Panc1 (cell line): Measurements from ENCODE around the gene SMARCA1. TPM values are rescaled to one million over a fixed set of nuclear protein-coding genes. Genes with fewer than 3 reads are reported as not detected.

Source experiments
- ATAC-seq: fragments of 200-7000 bp; cut with Tn5 transposase; 2 replicates; pipeline ENCODE4 v1.9.1; 2020; ENCODE audit warnings: mild to moderate bottlenecking, moderate library complexity
- BruUV-seq: library from RNA; stranded (reverse); fragments of 400-500 nt; replicated peaks from 2 replicates; lab custom pipeline; 2021; lab: Mats Ljungman, UMichigan
- CTCF ChIA-PET: fragments of 300-600 bp; sonication (Branson Sonifier 250); formaldehyde crosslinking; loops from one replicate; lab custom pipeline; 2022; ENCODE audit warnings: antibody characterized with exemption; lab: Charles Lee
- POLR2A ChIA-PET: fragments of 300-600 bp; sonication (Branson Sonifier 250); formaldehyde crosslinking; loops from one replicate; lab custom pipeline; 2022; ENCODE audit warnings: antibody characterized with exemption; lab: Charles Lee
- DNase-seq: peaks from one replicate; pipeline ENCODE4 v3.0.0-alpha.2; 2010; ENCODE audit warnings: low read depth, low spot score
- H3K27ac ChIP-seq: 2 replicates; pipeline ENCODE4 v1.5.1; 2011; ENCODE audit warnings: mild to moderate bottlenecking, low read length, inconsistent platforms
- H3K27me3 ChIP-seq: fragments of 200-500 bp; sonication (Bioruptor generic); 2 replicates; pipeline ENCODE4 v1.6.0; 2014; ENCODE audit warnings: low read length, inconsistent platforms; ENCODE audit not compliant: control insufficient read depth, insufficient read depth
- H3K36me3 ChIP-seq: fragments of 200-500 bp; sonication (Bioruptor generic); 2 replicates; pipeline ENCODE4 v1.5.1; 2014; ENCODE audit warnings: inconsistent platforms, mild to moderate bottlenecking, low read length, moderate library complexity; ENCODE audit not compliant: control insufficient read depth, insufficient read depth
- H3K4me1 ChIP-seq: 2 replicates; pipeline ENCODE4 v1.5.1; 2011; ENCODE audit warnings: inconsistent platforms, mild to moderate bottlenecking, low read length, moderate library complexity; ENCODE audit not compliant: control insufficient read depth, insufficient read depth
- H3K4me3 ChIP-seq, 2 experiments: 2 replicates each; pipeline ENCODE4 v1.5.1; 2011 to 2012; ENCODE audit warnings: low read depth in 2 of 2, low read length in 2 of 2, mild to moderate bottlenecking in 2 of 2, inconsistent platforms in 1 of 2, moderate library complexity in 1 of 2
- H3K9me3 ChIP-seq: fragments of 200-500 bp; sonication (Bioruptor generic); 2 replicates; pipeline ENCODE4 v1.5.1; 2014; ENCODE audit warnings: low read depth, mild to moderate bottlenecking, inconsistent platforms, low read length, moderate library complexity; ENCODE audit not compliant: control insufficient read depth, insufficient read depth
- CTCF ChIP-seq: fragments of 450-650 bp; IDR thresholded peaks from 2 replicates; pipeline ENCODE4 v1.5.1; 2017; ENCODE audit warnings: mild to moderate bottlenecking
- POLR2AphosphoS5 ChIP-seq: IDR thresholded peaks from 2 replicates; pipeline ENCODE4 v1.6.1; 2012; ENCODE audit warnings: mild to moderate bottlenecking, low read depth, low read length, moderate library complexity
- REST ChIP-seq, 2 experiments: IDR thresholded peaks; 2 replicates each; pipeline ENCODE4 v1.6.1; 2011 to 2012; ENCODE audit warnings: low read depth in 2 of 2, control low read depth in 1 of 2, low read length in 1 of 2, mild to moderate bottlenecking in 1 of 2, moderate library complexity in 1 of 2; ENCODE audit not compliant: insufficient read depth in 1 of 2
- SIN3A ChIP-seq: IDR thresholded peaks from 2 replicates; pipeline ENCODE4 v1.6.1; 2012; ENCODE audit warnings: low read depth, mild to moderate bottlenecking, low read length, moderate library complexity, borderline replicate concordance; ENCODE audit not compliant: insufficient read depth
- TCF7L2 ChIP-seq: IDR thresholded peaks from 2 replicates; pipeline ENCODE4 v1.6.1; 2011; ENCODE audit warnings: mild to moderate bottlenecking, low read depth, low read length, inconsistent platforms
- in situ Hi-C: cut with HindIII; loops from 2 replicates; pipeline ENCODE4 v1.10.0; 2016; ENCODE audit warnings: low sequenced_read_pairs, low pct_unique_long_range_greater_than_20kb
- intact Hi-C: fragments of 100-400 bp; cut with micrococcal nuclease; formaldehyde crosslinking; loops from one replicate; pipeline ENCODE4 v1.10.0; 2022; ENCODE audit not compliant: unreplicated experiment
- total RNA-seq: library from RNA; stranded (reverse); gene quantifications from one replicate; pipeline ENCODE4 v1.2.1, GENCODE V29; 2021; ENCODE audit not compliant: unreplicated experiment

Gene SMARCA1
- total RNA-seq, 1 experiment from 2014 or later: 130 TPM

- ChIA-PET CTCF (no interaction called here), POLR2A (no interaction called here)
- Histone ChIP-seq H3K27me3 (no peaks in the 10 kb centered on the region), H3K27ac (no peak overlapping the region), H3K4me3 (no peak overlapping the region), H3K36me3 (peaks cover 18% of the 10 kb centered on the region), H3K4me1 (no peaks in the 10 kb centered on the region), H3K9me3 (no peaks in the 10 kb centered on the region)
- no peak for DNase-seq
- ATAC-seq: no peak
- in situ Hi-C loops: no loop called here
- no TSS peak for BruUV-seq
- TF ChIP-seq POLR2AphosphoS5: no peak
- intact Hi-C loops: no loop called here
Observed at GRCh38 chrX:129549124-129549523, 25.8 kb upstream of the SMARCA1 start.

GRCh38 chrX:129545408-129545807 is 22.1 kb upstream of the SMARCA1 start:
- Histone ChIP-seq H3K36me3 (peaks cover 13% of the 10 kb centered on the region), H3K9me3 (no peaks in the 10 kb centered on the region), H3K4me3 (no peak overlapping the region), H3K4me1 (peaks cover 9% of the 10 kb centered on the region; the same call in 1 of the 2 replicates), H3K27ac (no peak overlapping the region), H3K27me3 (no peaks in the 10 kb centered on the region)
- no TSS peak for BruUV-seq
- ChIA-PET CTCF (no interaction called here), POLR2A (interaction anchor here (0.6 kb wide), 1 partner anchor 32 kb away, joined by 3 read pairs; no protein-coding TSS in a partner anchor)
- no peak for TF ChIP-seq TCF7L2
- TF ChIP-seq REST (IDR thresholded peaks at IDR 0.05; ENCODE audit: insufficient read depth in 1 of 2, low read depth in 2 of 2, low read length in 1 of 2): no peak
- no peak for TF ChIP-seq POLR2AphosphoS5
- no peak for TF ChIP-seq CTCF
- no peak for TF ChIP-seq SIN3A
- no peak for DNase-seq
- in situ Hi-C loops: no loop called here
- ATAC-seq: no peak
- intact Hi-C loops: no loop called here

GRCh38 chrX:129544780-129545179 is 21.5 kb upstream of the SMARCA1 start:
- Histone ChIP-seq H3K36me3 (peaks cover 8% of the 10 kb centered on the region), H3K9me3 (no peaks in the 10 kb centered on the region), H3K4me1 (peaks cover 10% of the 10 kb centered on the region), H3K27ac (no peak overlapping the region), H3K4me3 (no peak overlapping the region), H3K27me3 (no peaks in the 10 kb centered on the region)
- ChIA-PET CTCF (no interaction called here), POLR2A (no interaction called here)
- no peak for DNase-seq
- ATAC-seq: no peak
- intact Hi-C loops: no loop called here
- TF ChIP-seq CTCF (no peak), POLR2AphosphoS5 (no peak), TCF7L2 (no peak), SIN3A (no peak), REST (IDR thresholded peaks at IDR 0.05; ENCODE audit: insufficient read depth in 1 of 2, low read depth in 2 of 2, low read length in 1 of 2) (no peak)
- no TSS peak for BruUV-seq
- in situ Hi-C loops: no loop called here
